Coronary artery (tissue), 2 donors: ENCODE data around the gene PGLYRP4.
"Not testable (repeated sequence)": the region's sequence is repeated elsewhere in the genome, so short reads cannot be mapped to it uniquely, and the experiment has no call there.

Source experiments
- DNase-seq: peaks from one replicate; pipeline ENCODE4 v3.0.0-alpha.2; 2017; ENCODE audit warnings: low spot score
- H3K27ac ChIP-seq, 2 donors: fragments of 200-600 bp; sonication (generic); one replicate each; pipeline ENCODE4 v1.5.1; 2016 to 2019
- H3K4me3 ChIP-seq: fragments of 200-600 bp; sonication (generic); 2 replicates; pipeline ENCODE4 v1.5.1; 2016; ENCODE audit warnings: mild to moderate bottlenecking, moderate library complexity
- TF ChIP-seq, protein P1 (sequence below): fragments of 200-600 bp; sonication (generic); IDR thresholded peaks from one replicate; pipeline ENCODE4 v1.5.1; 2019; ENCODE audit warnings: antibody characterized with exemption

PGLYRP4 gene

DNA sequence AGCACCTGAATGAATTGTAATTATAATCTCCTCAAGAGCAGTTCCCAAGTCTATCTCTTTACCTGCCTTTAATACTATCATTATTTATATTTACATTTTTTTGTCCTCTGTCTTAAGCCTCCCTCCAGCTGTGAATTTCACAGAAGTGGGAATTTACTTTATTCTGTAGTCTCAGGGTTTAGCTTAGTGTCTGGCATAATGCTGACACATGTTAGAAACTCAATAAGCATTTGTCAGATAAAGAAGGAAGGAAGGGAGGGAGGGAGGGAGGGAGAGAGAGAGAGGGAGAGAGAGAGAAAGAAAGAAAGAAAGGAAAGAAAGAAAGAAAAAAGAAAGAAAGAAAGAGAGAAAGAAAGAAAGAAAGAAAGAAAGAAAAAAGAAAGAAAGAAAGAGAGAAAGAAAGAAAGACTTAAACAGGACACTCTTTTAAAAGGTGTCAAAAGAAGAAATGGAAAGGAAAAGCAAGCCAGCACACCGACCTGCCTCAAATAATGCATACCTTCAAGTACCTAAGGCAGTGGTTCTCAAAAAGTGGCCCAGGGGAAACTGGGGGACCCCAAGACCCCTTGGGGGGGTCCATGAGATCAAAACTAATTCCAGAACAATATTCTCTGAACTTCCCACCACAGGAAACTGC is 1.8 kb upstream of the PGLYRP4 start:
- TF ChIP-seq, protein P1, sequence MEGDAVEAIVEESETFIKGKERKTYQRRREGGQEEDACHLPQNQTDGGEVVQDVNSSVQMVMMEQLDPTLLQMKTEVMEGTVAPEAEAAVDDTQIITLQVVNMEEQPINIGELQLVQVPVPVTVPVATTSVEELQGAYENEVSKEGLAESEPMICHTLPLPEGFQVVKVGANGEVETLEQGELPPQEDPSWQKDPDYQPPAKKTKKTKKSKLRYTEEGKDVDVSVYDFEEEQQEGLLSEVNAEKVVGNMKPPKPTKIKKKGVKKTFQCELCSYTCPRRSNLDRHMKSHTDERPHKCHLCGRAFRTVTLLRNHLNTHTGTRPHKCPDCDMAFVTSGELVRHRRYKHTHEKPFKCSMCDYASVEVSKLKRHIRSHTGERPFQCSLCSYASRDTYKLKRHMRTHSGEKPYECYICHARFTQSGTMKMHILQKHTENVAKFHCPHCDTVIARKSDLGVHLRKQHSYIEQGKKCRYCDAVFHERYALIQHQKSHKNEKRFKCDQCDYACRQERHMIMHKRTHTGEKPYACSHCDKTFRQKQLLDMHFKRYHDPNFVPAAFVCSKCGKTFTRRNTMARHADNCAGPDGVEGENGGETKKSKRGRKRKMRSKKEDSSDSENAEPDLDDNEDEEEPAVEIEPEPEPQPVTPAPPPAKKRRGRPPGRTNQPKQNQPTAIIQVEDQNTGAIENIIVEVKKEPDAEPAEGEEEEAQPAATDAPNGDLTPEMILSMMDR, result no peak
- DNase-seq, result peak; percentile 7
- Histone ChIP-seq H3K4me3 (no peak overlapping the region), H3K27ac (no peak overlapping the region)

DNA sequence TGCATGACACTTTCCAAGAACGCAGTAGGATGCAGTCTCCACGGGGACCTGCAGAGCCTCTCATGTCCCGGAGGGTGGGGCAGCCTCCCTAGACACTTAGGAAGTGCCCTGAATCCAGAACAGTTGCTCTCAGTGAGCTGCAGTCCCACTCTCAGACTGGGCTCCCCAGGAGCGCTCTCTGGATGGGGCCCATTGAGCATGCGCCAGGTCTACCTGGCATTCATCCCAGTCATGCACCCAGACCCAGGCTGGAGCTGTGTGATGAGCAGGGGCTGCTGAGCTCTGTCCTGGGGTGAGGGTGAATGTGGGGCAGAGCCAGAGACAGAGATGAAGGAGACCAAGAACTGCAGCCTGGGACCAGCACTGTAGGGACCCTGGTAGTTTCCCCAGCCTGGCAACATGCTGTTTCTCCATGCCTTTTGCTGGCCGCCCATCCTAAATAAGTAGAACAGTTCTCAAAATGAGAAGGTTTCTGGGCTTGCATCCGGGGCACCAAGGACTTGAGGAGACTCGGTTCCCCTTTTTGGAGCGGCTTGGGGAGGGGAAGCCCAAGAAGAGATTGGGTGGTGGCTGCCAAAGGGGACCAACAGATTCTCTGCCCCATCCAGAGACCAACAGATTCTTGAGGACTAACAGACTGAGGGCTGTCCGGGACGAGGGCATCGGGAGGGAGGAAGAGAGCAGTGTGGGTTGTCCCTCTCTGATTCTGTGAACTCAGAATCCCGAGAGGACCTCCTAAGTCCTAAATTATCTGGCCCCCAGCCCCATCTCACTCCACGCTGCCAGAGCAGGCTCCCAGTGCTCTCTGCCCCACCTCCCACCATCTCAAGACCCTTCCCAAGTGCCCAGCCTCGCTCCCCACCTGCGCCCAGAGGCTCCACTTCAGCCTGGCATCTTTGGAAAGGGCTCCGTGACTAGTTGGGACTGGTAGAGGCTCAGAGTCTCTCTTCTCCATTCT is 1.0 kb upstream of the PGLYRP4 start:
- Histone ChIP-seq H3K27ac (no peak overlapping the region), H3K4me3 (no peak overlapping the region)
- TF ChIP-seq, protein P1, result no peak
- peak; percentile 36 for DNase-seq

DNA sequence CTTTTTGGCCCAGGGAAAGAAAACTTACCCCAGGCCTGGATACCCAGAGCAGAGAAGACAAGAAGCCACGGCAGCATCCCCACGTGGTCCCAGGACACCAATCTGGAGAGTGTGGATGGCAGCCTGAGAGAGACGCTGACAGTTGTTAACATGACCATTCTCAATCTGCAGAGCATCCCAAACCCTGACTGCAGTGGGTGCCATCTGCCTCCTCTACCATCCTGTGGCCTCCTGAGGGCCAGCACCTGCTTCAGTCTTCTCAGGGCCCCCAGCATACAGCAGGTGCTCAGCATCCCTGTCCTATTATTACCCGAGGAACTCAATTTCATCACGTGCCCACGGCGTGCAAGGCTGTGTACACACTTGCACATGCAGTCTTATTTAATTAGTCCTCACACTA is 785 bp downstream of the PGLYRP4 start:
- H3K4me3 ChIP-seq, result no peak overlapping the region
- peak; percentile 54 for DNase-seq
- H3K27ac ChIP-seq, result no peak overlapping the region
- TF ChIP-seq, protein P1, result no peak

DNA sequence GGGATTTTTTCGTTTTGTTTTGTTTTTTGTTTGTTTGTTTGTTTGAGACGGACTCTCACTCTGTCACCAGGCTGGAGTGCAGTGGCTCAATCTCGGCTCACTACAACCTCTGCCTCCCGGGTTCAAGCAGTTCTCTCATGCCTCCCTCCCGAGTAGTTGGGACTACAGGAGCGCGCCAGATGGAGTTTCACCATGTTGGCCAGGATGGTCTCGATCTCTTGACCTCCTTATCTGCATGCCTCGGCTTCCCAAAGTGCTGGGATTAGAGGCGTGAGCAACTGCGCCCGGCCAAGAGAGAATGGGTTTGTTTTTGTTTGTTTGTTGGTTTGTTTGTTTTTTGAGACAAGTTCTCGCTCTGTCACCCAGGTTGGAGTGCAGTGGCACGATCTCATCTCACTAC is 1.6 kb downstream of the PGLYRP4 start:
- DNase-seq, result peak; percentile 22
- H3K4me3 ChIP-seq, H3K27ac ChIP-seq: not testable (repeated sequence)

- H3K4me3 ChIP-seq, result no peak overlapping the region
- no peak overlapping the region for H3K27ac ChIP-seq
- peak; percentile 12 for DNase-seq
- TF ChIP-seq, protein P1, result no peak
These were observed 2.4 kb downstream of the PGLYRP4 start for GRCh38 chr1:153346077-153346723.

DNA sequence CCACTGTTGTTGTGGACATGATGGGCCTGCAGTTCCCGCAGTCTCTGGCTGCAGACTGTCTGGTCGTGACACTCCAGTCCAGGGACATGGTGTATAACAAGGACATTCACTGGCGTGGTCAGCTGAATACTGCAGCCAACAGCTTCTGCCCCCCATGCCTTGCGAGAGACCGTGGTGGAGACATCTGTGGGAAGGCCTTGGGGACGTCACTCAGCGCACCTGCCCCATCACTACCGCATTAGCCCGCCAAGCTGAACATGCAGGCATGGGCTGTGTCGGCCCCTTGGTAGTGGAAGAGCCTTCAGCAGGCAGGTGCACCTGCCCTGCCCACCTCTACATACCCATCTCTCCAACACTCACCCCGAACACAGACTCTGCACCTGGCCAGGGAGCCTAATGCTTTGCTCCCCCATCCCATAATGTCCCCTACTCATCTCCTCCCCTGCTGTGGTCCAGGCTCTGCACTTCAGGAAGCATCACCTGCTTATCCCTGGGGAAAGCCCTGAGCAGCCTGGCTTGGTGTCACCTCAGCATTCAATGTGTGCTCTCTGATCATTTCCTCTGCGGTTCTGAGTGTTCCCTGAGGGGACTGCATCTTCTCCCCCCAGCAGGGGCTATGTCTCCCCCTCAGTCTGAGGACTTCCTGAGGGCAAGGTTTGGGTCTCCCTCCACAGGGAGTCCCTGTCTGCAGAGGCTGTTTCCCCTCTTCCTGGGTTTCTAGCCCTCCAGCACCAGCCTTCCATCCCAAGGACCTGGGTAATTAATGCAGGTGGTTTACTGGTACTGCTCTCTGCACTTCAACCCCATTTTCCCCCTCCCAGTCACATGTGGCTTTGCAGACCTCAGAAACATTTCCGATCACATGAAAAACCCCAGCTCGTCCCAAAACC is 3.2 kb downstream of the PGLYRP4 start:
- Histone ChIP-seq H3K27ac (no peak overlapping the region), H3K4me3 (no peak overlapping the region)
- TF ChIP-seq, protein P1, result no peak
- DNase-seq, result peak; percentile 57

DNA sequence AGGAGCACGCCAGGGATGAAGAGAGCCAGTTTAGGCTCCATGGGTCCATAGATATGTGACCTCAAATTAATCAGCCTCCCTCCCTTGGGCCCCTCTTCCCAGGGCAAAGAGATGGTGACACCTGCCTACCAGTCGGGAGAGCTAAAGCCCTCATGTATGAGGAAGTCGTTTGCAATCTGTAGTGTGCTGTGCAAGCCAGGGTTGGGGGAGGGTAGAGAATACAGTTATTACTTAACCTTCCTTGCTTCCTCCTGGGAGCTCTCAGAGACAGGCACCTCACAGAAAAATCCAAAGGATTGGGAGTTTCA is 4.0 kb downstream of the PGLYRP4 start:
- Histone ChIP-seq H3K4me3 (no peak overlapping the region), H3K27ac (no peak overlapping the region)
- TF ChIP-seq, protein P1, result no peak
- DNase-seq, result peak; percentile 31
